ENCODE data around the gene FKBP9.
A peak's percentile ranks its signal among the peaks of the same experiment; 100 is the strongest.
"Not testable (repeated sequence)": the region's sequence is repeated elsewhere in the genome, so short reads cannot be mapped to it uniquely, and the experiment has no call there.

FKBP9 gene

DNA sequence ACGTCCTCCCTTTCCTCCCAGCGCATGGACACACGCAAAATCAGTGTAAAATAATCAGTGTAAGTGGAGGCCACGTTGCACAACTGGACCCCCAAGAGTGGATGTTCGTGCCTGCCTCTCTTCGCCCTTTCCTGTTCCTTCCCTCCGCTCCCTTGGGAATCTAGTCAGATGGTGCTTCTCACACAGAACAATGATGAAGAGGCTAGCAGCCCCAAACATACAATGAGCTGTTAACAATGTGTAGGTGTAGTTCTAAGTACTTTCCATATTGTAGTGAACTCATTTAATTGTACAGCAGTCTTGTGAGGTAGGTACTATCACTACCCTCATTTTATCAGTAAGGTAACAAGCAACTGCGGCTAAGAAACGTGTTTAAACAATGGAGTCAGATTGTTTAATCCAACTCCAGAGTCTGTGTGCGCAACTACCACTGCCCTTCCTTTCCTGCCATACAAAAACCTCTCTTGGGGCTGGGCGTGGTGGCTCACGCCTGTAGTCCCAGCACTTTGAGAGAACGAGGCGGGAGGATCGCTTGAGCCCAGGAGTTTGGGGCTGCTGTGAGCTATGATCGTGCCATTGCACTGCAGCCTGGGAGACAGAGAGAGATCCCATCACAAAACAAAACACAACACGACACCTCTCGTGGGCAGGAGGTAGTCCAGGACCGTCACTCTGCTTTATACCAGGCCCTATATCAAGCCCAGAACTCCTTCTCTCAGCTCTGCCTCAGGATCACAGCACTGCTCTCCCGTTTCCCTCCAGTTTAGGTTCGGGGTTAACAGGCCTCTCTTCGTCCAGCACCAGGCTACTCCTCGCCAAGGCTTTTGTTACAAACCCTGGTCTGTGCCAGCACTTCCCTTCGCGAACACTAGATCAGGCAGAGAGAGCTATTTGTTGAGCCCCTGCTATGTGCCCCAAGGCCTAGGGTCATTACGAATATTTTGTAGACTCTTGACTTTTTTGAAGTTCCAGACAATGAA, 1.1 kb downstream of the FKBP9 start:
- DNase-seq: no peak

DNA sequence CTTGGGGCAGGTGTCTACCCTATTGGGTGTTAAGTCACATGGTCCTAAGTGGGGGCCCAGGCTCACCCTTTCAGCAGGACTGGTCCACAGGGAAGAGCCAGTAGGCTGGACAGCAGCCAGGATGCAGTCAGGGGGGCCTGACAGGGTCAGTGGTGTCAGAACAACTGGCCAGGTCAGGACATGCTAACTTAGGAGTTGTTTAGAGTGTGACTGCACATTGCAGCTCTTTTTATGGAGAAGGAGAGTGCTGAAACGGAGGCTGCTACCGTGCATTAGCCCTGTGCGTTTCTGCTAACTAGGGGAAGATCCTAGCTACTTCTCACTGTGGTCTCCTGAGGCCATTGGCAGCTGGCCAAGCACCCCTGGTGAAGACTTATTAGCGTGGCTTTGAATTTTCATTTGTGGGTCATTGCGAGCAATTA, 6.7 kb downstream of the FKBP9 start:
- DNase-seq: not testable (repeated sequence)

DNA sequence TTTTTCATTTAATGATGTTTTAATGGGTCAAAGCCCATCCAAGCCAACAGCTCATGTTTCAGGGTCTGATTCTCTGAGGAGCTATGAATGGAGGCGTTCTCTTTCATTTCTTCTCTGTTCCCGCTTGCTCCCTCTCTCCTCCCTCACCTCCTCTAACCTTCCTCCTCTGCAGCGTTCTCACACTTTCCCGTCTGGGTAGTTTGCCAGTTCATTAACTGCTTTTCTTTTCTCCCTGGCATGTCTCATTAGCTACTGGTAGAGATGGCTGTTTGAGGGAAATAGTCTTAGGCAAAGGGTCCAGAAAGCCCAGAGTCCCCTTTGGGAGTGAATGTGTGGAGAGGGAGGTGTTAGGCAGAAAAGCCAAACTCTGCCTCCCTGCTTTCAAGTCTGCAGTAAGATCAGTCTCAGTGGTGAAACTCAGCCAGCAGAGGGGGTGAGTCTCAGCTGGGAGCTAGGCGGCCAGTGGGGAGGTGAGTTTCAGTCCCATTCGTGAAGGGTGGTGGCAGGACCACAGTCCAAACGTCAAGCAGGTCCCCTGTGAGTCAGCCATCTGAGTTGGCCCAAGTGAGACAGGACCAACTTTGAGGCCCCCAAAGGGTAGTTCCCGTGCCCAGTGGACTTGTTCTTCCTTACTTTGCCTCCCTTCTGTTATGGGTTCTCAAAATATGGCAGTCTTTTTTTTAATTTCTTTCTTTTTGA, 7.4 kb downstream of the FKBP9 start:
- not testable (repeated sequence) for DNase-seq

DNA sequence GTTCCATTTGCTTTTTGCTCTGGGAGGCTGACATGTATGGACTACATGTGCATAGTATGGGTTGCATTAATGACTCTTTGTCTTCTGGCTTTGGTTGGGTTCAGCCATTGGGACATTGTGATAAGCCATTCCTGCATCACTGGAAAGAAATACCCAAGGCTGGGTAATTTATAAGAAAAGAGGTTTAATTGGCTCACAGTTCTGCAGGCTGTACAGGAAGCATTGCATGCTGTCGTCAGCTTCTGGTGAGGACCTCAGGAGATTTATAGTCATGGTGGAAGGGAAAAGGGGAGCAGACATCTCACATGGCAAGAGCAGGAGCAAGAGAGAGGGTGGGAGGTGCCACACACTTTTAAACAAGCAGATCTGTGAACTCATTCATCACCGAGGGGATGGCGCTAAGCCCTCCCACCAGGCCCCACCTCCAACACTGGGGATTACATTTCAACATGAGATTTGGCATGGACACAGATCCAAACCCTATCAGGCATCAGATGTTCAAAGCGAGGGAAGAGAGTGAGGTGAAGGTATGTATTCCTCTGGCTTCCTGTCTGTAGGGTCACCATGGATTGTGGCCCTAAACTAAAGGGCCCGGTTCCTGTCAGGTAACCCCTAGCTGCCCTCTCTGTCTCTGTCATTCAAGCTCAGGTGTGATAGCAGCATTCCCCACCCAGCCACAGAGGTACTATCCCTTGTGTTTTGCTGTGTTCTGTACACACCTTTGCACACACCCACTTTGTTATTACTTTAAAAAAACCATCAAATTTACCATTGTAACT, 9.4 kb downstream of the FKBP9 start:
- not testable (repeated sequence) for DNase-seq

DNA sequence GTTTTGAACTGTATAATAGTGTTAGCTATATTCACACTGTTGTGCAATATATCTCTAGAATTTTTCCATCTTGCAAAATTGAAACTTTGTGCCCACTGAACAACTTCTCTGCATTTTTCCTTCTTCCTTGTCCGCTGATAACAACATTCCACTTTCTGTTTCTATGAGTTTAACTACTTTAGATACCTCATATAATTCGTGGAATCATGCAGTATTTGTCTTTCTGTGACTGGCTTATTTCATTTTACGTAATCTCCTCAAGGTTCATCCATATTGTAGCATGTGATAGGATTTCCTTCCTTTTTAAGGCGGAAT, 10.0 kb downstream of the FKBP9 start:
- not testable (repeated sequence) for DNase-seq

DNA sequence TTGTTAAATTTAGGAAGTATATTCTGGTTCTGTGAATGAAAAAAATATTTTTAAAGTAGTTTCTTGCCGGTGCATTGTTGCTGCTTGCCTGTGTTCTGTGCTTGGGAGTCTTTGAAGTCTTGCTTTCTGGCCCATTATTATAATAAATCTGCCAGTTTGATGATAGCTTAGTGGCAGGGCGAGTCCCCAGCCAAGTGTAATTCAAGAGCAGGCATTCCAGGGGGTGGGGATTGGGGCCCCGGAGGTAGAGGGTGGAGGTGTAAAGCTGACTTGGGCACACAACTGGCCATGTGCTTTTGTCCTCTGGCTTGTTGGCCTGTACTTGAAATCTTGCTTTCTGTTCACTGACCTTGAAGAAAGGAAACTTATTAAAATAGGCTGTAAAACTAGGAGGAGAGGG, 14.7 kb downstream of the FKBP9 start:
- not testable (repeated sequence) for DNase-seq

DNA sequence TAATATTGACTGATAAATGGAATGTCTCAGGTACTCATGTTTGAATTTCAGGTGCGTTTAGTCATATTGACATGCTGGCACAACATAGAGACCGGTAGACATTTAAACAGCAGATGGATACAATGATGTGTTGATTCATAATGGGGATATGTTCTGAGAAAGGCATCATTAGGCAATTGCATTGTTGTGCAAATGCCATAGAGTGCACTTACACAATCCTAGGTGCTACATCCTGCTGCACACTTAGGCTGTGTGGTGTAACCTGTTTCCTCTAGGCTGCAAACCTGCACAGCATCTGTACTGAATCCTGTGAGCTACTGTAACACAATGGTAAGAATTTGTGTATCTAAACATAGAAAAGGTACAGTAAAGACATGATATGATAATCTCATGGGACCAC, 19.9 kb downstream of the FKBP9 start:
- not testable (repeated sequence) for DNase-seq

DNA sequence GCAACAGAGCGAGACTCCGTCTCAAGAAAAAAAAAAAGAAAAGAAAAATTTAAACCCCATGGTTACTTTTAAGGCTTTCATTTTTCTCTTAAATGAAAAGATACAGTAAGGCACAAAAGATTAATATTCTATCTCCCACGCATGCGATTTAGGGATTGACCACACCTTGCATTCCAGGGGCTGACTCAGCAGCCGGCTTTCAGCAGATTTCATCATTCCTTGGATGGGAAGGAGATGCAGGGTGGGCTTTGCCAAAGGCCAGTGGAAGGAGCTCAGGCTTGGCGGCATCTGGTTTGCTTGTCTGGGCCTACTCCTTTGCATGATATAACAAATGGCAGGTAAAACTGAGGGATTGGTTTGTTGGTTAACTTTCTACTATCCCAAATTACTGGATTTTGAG, 22.0 kb downstream of the FKBP9 start:
- DNase-seq: not testable (repeated sequence)

DNA sequence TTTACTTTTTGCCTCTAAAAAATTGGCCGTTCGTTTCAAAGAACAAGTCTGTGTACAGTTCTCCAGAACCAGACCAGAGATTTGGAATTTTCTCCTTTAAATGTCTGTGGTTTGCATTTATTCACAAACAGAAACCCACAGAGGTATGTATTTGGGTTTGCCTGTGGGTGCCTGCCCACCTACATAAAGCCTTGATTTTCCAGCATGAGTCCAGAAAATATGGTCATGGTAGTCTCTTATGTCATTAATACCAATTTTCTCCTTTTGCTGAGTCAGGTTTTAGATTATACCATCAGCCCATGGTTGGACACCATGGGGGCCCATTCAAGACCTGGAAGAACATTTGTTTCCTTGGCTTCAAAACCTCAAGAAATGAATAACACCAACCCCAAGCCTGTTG, 22.7 kb downstream of the FKBP9 start:
- not testable (repeated sequence) for DNase-seq

DNA sequence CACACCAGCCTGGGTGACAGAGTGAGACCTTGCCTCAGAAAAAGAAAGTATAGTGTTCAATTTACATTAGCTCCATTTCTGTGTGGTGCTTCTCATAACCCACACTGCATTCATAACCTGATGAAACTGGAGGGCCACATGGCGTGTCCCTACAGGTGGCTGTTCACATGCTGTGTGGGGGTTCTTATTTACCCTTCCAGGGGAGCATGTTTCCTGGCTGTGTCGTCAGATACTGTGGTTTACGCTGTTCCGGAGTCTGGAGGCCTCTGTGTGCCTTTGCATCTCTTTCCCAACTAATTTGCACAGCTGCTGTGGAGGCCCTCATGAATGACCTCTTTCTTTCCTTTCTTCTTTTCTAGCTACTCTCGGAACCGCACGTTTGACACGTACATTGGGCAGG, 30.9 kb downstream of the FKBP9 start:
- not testable (repeated sequence) for DNase-seq

DNA sequence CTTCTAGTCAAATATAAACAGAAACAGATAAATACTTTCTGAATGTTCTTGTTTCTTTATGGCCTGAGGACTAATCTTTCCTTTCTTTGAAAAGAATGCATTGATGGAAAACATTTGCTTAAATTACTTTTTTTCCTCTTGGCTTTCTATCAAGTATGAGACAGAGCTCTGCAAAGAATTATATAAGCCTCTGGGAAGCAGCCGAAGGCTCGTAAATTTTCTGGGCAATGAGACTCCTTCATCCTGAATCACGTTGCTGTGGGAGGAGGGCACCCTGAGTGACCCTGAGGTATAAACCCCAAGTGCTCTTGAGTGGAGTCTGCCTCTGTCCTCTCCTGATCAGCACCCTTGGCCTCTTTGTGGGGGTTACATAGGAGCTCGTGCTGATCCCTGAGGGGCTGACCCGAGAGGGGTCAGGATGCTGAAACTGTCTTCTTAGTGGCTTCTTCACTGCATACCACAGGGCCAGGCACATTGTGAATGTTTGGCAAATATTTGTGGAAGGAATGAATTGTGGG, 33.9 kb downstream of the FKBP9 start:
- not testable (repeated sequence) for DNase-seq

DNA sequence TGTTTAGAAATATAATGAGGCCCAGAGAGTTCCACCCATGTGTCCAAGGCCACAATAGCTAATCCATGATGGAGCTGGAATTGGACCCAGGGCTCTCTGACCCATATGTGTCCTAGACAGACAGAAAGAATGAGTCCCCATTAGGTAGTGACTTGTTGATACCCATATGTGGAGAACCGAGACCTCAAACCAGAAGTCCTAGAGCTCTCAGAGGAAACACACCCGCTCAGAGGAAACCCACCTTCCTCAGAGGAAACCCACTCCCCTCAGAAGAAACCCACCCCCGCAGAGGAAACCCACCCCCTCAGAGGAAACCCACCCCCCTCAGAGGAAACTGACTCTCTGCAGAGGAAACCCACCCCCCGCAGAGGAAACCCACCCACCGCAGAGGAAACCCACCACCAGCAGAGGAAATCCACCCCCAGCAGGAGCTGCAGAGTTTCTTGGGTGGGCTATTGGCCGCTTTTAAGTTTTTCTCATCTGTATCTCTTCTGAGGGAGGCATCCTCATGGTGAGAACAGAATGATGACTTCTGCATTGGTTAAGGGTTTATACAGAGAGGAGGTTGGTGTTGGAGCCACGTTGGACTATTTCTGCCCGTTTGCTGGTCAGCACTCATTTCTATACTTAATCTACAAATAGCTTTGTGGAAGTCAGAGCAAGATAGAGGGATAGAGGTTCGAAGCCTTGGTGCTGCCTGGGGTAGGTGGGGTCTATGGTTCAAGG, 34.9 kb downstream of the FKBP9 start:
- DNase-seq: peak; percentile 6

DNA sequence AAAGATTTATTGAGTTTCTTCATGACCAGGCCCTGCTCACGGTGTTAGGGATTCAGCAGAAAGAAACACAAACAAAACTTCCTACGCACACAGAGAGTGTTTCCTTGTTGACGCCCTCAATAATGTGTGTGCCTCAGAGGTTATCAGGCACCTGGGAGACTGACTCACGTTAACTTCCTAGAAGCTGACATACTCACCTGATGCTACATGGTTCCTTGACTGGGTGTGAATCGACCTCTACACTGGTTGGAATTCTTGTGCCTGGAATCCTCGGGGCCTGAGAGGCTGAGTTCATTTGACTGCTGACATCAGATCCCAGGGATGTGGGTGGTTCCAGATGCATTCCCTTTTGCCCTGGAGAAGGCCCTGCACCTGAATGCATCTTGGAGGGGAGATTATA, 35.5 kb downstream of the FKBP9 start:
- DNase-seq: not testable (repeated sequence)

DNA sequence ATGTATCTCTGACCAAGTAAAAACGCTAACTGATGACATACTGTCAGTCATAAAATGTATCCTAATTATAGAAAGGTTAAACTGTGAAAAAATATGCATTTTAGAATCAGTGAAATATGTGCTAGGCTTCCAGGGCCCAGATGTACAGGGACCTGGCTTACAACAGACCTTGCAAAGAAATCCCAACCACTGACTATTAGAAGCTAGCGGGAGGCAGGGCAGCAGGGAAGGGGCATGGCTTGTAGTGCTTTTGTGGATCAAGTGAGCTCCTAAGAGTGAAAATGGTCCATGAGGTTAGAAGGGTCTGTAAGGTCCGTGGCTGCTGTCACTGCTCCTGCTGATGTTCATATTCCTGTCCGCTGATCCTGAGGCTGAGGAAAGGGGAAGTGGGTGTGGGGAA, 40.7 kb downstream of the FKBP9 start:
- not testable (repeated sequence) for DNase-seq

DNA sequence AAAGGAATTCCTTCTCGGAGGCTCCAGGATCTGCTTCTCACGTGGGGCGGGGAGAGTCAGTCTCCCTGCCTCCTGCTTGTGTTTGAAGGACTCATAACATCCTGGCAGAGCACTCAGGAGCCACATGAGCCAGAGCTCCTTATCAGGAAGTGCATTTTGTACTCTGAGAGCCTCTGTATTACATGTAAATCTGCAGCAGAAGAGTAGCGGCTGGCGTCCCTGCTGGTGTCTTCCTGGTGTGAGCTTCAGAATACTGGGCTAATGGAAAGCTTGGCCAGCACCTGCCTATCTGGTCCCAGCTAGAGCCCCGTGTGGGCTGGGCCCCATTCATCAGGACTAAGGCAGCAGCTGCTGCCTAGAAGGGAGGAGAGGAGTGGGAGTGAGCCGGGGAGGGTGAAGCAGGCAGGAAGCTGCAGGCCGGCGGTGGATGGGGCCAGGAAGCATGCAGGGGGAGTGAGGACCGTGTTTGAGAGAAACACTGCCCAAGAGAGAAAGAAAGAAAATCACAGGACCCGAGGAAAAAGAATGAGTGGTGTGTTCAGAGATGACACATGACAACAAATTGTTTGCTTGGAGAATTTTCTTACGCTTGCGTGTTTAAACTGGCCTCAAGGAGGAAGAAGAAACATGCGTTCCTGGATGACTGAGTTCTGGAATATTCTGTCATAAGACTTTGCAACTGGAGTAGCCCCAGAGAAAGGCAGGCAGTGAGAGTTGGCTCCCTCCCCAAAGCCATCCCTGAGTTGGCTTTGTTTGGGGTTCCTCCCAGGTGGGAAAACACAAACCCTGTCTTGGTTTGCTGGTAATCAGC, 41.3 kb downstream of the FKBP9 start:
- not testable (repeated sequence) for DNase-seq

DNA sequence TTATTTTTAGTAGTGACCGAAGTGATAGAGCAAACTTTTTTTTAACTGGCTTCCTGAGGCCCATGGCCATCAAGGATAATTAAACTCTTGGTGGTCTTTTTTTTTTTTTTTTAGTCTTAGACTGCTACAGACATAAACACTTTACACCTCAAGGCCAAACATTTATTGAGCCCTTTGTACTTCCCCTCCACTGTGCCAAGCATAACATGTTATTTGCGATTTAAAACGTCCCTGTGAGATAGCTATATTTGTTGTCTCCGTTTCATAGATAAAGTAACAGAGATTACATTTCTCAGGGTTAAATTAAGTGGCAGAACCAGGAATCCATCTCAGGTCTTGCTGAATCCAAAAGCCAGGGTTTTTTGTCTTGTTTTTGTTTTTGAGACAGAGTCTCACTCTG, 42.1 kb downstream of the FKBP9 start:
- not testable (repeated sequence) for DNase-seq

DNA sequence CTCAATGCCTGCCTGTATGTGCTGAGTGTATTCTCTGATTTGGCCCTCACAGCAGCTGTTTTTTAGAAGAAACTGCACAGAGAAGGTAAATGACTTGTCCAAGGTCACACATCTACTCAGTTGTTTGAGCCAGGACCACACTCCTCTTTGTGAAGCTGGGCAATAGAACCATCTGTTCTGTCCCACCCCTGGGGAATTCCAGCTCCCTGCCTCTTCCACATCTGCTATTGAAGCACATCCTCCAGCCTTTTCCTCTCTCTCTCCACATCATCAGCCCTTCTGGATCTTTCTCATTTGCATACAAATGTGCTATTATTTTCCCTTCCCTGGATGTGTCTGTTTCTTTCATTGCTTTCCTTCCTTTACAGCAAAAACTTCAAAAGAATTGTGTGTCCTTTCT, 45.9 kb downstream of the FKBP9 start:
- DNase-seq: not testable (repeated sequence)

DNA sequence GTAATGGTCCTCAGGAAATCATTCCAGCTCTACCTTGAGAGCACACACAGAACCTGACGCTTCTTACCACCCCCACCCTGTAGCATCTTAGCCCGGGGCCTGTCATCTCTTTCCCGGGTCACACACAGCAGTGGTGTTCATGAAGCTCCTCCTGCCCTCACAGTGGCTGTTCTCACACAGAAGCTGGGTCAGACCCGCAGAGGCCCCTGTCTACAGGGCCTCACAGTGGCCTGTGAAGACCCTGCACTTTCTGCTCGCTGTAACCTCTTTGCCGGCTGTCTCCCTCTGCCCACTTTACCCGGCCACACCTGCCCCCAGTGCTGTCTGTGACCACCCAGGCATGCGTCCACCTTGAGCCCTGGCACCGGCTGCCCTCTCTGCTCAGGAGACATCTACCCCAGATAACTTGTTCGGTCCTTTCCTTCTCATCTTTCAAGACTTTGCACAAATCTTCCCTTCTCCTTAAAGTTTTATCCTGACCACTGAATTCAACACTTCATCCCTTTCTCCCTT, 46.9 kb downstream of the FKBP9 start:
- not testable (repeated sequence) for DNase-seq

DNA sequence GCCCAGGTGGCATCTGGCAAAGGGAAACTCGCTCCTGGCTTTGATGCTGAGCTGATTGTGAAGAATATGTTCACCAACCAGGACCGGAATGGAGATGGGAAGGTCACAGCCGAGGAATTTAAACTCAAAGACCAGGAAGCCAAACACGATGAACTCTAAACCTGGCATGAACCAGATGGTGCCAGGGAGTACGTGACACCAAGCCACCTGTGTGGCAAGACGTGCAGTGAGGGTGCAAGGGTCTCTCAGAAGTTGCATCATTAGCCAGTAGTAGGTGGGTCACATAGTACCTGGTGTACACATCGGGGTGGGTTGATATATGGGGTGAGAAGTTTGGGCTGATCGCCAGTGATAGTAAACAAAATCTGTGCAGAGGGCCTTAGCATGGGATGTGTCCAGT, 48.0 kb downstream of the FKBP9 start:
- DNase-seq: not testable (repeated sequence)

DNA sequence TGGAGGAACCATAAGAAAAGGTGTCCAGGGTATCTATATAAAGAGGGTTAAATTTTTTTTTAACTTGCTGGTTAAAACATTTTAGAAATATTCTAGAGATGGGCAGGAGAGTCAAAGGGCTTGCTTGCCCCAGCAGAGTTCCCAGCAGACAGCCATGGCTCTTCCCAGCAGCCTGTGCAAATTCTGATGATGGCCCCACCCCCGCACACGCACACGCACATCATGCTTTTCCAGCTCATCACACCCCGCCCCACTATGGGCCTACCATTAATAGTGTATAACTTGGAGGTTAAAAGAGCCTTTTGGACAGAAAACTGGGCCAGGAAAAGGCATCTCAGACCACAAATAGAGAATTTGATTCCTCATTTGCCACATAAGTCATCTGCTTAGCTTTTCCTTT, 48.5 kb downstream of the FKBP9 start:
- DNase-seq: not testable (repeated sequence)

DNA sequence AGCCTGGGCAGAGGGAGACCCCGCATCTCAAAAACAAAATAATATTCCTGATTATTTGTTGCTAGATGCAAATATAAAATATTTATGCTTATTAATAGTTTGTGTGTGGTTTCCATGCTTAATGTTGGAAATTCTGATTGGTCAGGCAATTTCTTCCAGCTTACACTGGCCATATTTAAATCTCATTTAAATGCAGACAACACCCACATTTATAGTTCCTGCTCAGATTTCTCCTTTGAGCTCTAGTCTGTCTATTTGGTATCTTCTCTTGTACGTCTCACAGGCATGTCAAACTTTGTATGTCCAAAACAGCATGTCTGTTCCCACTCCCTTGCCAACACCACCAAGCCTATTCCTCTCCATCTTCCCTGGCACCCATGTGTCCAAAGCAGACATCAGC, 52.5 kb downstream of the FKBP9 start:
- no peak for DNase-seq
